Effector CD8-positive, alpha-beta T cell (primary cell): Measurements from ENCODE around the gene INKA2.

Experiments
- DNase-seq: peaks from one replicate; lab custom pipeline; 2025; lab: John Stamatoyannopoulos, UW

Gene INKA2

DNA sequence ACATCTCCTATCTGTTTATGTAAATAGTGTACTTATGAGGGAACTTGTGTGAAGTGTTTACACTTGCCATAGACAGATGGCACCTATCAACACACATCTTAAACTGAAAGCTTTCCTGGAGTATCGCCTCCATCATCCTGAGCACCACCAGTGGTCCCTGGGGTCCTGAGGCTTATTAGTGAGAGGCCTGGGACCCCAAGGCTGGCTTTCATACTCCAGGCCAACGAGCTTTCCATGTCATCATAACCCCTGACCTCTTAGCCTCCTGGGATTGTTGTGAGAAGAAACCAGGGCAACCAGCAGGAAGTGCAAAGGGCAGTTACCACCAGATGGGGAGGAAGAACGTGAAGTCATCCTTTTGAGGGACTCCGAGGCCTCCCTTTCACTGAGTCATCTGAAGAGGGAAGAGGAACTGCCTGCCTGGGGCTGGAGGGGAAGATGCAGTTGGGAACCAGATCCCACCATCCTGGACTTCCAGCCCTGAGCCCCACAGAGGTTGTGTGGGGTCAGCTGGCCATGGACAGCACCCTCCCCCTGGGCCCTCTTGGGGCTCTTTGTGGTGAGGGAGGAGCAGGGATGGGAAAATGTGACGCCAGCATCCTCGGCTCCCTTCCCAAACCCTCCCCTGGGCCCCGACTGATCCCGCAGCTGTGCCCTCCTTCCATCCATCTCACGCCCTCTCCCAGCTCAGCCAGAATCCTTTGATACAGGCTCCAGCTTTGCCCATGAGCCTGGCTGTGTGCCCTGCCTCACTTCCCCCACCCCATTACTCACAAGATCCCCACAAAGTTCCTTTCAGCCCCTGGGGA lies 5.8 kb downstream of the INKA2 start:
- DNase-seq: no peak

DNA sequence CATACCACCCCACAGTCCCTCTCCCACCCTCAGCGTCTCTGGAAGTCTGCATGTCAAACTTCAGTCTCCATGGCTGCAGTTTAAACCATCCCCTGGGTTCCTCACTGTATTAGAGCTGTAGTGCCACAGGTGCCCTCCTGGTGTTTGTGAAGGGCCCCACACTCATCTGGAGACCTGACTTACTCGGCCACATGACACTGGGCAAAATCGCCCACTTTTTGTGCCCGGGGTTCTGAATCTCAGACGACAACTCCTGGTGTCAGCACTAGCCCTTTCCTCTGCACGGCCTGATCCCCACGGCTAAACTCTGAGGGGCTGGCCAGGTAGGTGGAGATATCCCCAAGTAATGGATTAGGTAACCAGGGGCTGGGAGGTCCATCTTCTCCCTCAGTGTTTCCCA lies 6.5 kb downstream of the INKA2 start:
- DNase-seq: no peak

DNA sequence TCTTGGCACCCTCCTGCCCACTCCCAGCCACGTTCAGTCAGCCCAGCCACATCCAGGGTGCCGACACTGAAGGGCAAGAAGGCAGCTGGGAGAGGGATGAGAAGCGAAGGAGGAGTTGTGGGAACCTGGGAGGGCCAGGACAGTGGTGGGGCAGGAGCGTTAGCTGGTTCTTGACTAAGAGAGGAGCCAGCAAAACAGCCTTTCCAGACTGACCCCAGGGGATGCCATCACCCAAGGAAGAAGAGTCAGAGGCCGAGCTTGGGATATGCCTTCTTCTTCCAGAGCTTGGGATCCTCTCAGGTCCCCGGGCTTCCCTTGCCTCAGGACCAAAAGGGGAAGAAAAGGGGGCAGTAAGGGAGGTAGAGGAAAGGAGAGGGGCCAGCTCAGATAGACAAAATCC lies 7.2 kb downstream of the INKA2 start:
- DNase-seq: no peak

DNA sequence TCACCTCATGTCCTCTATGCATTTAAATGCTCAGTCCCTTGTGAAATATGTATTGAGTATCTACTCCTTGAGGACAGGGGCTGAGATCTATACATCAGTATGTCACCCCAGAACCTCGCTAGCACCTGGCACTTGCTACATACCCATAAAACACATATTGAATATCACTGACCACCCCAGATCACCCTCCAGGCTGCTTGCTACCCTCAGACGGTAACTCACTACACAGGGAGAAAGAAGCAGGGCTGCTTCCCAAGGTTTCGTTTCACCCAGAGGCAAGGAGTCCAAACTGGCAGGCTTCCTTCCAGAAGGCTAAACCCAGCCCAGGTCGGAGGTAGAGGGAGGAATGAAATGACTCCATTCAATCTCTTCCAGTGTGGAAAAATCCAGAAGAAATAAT lies 8.5 kb downstream of the INKA2 start:
- DNase-seq: no peak

DNA sequence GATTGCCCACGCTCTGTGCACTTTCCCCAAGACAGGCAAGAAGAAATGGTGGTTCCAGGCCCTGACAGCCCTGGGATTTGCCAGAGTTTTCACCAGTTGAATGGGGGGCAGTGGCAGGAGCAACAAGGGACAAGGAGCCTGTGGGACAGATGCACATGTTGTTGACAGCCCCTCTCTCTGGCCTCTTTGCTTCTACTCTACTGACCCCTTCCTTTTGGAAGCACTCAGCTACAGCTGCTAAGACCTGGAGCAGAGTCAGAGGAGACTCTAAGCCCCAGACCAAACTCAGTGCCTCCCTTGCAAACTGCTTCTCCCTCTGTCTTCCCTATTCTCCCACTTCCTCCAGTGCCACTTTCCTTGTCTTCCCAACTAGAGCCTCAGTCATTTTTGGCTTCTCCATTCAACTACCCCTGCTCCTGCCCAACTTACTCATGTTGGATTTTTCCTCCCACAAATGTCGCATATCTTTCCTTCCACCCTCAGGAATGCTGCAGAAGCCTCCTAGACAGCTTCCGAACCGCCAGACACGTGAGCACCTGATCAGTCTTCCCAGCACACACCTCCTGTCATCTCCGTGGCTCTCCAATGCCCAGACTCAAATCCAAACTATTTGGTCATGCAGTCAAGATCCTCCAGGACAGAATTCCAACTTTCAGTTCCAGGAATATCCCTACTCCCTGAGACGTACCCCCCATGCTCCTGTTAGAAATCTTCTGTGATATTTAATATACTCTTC lies 9.1 kb downstream of the INKA2 start:
- no peak for DNase-seq

DNA sequence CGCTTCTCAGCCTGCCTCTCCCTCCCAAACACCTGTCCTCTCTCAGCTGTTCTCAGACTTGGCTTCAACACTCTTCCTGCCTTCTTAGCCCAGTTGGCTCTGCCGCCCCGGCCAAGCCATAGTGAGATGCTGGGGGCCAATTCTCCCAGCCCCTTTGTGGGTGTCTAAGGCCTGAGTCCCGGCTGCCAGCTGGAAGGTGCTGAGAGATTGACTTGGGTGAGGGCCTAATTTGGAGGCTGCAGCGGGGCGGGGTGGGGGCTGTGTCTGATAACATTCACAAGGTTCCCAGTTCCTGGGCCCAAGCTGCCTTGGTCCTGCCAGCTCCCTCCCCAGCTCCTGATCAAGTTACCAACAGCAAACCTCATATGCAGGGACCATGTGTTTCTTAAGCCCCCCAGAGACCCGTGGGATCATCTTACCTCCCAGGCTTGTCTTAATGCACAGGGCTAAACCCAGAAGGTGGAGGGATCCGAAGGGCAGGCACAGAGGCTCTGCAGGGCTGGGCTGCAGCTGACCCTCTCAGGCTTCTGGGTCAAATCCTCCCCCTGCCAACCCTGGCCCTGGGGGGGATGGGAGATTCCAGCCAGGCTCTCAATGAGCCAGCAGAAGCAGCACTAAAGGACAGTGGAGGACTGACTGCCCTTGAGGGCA lies 9.8 kb downstream of the INKA2 start:
- DNase-seq: no peak

DNA sequence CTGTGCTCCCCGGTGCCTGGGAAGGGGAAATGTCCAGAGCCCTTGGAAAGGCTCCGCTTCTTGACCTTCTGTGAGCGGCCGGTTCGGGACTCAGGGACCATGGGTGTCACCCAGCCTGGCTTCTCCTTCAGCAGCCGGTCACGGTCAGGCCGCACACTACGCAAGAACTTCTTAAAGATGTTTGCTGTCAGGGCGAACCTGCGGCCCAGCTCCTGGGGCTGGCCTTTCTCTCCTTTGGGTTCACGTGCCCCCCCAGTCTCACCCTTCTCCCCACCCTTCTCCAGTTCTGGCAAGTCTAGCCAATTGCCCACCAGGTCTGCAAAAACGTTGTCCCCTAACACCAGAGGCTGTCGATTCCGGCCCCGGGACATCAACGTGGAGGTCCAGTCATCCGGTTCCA lies 12.1 kb downstream of the INKA2 start:
- no peak for DNase-seq

DNA sequence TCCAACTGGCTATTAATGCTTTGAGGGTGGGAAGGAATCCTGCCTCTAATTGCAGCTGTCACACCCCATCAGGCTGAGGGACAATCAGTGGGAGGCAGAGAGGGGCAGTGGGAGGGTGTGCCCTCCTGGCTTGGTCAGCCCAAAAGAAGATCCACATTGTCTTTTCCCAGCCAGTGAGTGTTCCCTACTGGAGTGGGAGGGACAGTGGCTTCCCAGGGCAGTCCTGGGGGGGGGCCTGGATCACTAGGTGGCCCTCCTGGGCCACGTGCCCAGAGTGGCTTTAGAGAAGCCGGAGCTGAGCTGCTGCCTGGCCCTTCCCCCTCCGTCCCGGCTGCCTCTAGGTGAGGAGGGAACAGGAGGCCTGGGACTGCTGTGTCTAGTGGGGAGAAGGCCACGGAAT lies 14.0 kb downstream of the INKA2 start:
- no peak for DNase-seq

DNA sequence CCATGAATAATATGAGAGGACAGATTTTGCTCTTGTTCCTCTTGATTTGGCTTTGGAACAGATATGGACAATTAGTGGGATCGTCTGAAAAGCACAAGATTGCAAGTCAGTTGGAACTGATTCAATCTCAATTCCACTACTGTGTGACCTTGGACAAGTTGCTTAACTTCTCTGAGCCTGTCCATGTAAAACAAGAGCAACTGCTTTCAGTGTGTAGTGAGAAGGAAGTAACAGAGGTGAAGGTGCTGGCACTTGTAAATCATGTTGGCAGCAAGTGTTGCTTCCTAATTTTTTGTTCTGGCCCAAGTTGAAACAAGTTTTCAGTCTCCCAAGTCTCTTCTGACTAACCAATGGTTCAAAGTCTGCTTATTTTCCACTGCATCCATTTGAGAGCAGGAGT lies 15.3 kb downstream of the INKA2 start:
- no peak for DNase-seq

DNA sequence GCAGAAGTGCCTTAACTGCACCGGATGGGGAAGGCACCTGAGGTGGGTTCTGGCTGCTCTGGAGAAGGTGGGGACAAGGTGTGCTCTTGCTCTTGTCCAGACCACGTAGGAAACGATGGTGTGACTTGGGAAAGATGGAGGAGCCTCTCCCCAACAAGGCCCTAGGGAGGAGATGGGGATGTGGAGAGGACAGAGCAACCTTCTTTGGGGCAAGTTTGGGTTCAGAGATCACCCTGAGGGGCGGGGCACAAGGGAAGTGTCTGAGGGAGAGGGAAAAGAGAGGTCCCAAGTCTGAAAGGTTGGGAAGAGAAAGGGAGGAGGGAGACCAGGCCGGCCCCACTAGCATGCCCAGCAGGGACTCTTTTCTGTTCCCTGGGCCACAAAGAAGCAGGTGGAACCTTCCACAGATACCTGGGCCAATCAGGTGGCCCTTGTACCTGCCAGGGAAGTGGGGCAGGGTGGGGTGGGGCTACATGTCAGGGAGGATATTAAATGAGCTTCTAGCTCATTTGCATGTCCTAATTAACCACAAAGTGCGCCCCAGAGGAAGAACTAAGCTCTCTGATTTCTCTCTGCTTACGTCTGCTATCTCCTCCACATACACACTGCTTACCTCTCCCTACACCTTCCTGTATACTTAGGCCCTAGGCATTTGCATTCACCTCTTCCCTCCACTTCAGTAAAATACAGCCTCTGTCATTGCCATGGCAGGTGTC lies 15.9 kb downstream of the INKA2 start:
- DNase-seq: no peak

DNA sequence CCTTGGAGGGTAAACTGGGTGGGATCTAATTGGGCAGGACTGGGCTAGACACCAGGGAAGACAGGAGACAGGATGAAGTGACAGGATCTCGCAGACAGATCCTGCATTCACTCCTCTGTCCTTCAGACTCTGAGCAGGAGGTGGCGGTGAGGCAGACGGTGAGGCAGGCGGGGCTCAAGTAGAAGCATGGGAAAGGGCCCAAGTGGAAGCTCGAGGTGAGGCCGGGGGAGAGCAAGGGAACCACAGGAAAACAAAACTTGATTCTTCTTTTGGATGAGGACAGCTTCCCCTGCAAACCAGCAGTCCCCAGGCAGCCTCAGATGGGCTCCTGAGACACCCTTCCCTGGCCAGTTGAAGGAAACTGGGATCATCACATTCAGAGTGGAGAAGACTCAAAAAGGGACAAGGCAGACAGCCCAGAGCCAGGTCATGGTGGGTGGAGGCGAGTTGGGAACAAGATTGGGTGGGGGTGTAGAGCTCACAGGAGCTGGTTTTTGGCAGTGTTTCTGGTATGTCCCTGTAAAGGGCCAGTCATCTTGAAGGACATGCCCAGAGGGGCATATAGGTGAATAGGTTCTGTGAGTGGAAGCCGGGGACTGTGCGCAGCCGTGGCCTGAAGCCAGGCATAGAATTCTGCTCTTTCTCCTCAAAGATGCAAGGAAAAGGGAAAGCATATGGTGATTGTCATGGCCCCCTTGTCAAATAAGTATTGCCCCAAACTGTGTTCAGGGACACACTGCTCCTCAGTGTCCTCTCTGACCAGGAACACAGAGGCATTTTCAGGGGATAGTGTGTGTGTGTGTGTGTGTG lies 18.0 kb downstream of the INKA2 start:
- DNase-seq: no peak

DNA sequence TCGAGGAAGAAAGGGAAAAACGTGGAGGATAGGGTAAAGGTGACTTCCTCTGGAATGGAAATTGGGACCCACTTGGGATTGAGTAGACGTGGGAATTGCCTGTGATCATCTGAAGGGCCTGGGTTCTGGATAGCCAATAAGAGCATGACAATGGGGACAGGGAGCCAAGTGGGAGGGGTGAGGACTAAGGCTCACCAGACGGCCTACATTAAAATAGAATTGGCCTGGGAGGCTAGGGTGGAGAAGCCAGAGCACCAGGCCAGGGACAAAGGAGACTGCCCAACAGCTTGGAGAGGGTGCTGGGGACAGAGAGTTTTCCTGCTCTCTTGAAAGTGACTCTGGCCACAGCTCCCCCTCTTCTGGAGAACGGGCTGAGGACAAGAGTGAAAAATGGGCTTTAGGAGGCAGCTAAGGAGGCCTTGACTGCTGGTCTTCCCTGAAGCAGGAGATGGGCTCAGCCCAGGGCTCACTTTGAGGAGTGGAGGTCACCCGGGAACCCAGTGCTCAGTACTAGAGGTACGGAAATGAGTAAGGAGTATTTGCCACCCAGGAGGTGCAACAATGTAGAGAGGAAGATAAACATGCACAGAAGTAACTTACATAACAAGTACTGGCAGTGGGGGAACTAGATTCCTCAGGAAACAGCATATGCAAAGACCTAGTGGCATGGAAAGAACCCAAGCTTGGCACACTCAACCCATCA lies 18.8 kb downstream of the INKA2 start:
- no peak for DNase-seq

DNA sequence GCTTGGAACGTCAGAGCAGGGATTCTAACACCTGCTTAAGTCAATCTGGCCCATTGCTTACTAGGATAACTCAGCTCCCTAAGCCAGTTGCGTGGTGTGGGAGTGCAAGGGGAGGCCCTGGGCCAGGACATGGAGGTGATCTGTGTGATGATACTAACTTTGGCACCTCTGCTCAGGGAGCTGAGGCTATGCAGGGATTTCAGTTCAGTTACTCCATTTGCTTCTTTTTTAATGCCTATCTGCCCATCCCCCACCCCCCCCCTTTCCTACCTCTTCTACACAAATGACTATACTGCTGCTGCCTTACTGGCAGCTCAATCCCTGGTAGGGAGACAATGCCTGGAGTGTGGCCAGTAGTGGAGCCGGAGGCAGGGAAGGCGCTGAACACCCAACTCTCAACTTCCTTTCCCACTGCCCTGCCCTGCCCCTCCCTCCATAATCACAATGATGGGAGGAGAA lies 19.5 kb downstream of the INKA2 start:
- no peak for DNase-seq

DNA sequence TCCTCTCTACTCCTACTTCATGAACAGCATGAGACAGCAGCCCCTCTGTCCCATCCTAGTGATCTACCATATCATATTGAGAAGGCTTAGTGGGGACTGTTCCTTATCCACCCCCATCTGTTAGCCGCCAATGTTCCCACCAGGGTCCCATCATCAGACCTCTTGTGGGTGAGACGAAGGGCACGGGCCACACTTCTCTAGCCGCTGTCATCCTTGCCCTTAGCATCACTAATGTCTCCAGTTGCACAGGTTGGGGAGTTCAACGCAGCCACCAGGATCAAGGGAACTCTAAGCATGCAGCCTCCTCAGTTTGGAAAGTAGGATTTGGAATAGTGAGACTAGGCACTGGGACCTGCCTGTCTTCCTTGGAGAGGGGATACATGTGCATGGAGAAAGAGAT lies 20.1 kb downstream of the INKA2 start:
- no peak for DNase-seq

DNA sequence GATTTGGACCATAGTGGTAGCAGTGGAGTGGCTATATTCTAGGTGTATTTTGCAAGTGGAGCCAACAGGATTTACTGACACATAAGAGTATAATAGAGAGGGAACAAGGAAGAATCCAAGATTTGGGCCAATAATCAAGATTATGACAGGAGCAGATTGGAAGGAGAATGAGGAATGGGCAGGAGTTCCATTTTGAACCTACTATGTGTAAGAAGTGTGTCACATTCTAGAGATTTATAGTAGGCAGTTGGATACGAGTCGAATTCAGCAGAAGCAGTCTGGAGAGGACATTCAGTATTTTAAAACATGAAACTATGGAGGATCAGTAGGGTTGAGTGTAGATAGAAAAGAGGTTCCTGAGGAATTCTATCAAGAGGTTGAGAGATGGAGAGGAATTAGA lies 21.7 kb downstream of the INKA2 start:
- no peak for DNase-seq

DNA sequence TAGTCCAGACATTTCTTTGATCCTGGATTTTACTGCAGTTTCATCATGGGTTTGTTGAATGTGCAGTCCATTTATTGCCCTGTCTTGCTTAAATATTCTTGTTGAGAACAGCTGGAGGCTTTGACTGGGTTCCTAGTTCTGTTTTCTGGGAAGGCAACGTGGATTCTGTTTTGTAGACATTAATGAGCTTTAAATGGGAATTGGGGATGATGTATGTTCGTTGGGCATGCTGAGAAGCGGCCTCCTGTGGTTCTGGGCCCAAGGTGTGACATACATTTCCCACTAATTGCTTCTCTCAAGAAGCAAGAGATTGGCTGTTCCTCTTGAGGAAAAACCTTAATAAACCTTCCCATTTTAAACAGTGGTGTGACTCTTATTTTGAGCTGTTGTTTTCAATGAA lies 22.9 kb downstream of the INKA2 start:
- no peak for DNase-seq

DNA sequence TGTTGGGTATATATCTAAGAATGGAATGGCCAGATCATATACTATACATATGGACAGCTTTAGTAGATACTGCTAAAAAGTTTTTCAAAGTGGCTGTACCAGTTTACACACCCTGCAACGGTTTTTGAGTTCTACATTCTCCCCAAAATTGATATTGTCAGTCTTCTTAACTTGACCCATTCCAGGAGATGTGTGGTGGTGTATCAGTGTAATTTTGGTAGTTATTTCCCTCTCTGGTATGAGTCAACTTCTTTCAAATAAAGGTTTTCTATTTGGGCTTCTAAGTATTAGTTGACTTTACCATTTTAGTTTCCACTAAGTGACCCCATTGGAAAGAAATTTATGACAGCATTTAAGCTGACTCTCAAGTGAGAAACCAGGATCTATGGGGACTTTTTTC lies 29.2 kb downstream of the INKA2 start:
- DNase-seq: no peak

DNA sequence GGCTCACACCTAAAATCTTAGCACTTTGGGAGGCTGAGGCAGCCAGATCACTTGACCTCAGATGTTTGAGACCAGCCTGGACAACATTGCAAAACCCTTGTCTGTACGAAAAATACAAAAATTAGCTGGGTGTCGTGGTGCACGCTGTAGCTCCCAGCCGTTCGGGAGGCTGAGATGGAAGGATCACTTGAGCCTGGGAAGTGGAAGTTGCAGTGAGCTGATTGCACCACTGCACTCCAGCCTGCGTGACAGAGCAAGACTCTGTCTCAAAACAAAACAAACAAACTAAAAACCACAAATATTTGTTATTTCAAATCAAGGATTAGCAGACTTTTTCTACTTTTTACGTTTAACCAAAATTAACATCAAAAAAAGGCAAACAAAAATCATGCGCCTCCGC lies 31.3 kb downstream of the INKA2 start:
- no peak for DNase-seq

DNA sequence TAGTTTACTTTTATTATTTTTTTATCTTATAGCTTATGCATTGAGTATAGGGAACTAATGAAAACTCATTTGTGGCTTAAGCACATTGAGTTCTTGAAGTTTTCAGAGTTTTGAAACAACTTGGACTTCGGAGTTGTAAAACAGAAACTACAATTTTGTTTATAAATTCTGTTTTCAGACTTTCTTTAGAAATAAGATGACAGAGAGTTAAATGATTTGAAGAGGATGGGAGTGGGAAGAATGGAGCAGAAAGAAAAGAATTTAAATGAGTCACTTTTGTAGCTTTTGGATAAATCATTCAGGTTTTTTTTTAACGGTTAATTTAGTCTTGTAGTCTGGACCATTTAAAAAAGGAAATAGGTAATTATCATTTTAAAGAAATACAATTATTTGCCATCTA lies 32.3 kb downstream of the INKA2 start:
- no peak for DNase-seq

DNA sequence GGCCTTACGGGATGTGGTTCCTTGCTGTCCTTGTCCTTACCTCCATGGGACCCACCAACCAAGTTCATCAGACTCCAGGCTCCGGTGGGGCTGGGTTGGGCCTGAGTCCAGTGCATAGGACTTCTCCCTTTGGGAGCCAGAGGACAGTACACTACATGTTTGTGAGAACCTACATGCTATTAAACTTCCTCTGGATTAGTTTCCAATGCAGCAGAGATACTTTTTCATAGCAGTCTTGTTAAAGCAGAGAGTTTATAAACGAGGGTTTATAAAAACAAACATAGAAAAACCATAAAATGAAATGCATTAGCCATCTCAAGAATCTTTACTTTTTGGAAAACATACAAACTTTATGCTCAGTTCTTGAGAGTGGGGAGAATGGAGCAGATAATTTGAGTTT lies 33.4 kb downstream of the INKA2 start:
- no peak for DNase-seq

DNA sequence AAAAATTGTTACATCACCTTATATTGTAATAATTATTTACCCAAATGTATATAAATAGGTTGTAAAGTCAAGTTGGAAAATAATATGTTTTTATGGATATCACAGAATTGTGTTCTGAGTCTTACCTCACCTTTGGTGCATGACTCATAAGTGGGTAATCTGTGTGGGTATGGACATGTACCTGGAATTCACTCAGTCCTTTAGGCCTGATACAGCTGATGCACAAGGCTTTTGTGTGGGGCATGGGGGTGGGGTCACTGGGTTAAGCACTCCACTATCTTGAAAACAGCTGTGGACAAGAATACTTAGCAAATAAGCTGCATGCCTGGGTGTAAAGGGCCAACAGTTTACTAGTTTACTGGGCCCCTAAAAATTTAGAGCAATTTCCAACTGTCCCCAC lies 34.4 kb downstream of the INKA2 start:
- DNase-seq: no peak
